Measurements from ENCODE around the gene MVD.

DNA sequence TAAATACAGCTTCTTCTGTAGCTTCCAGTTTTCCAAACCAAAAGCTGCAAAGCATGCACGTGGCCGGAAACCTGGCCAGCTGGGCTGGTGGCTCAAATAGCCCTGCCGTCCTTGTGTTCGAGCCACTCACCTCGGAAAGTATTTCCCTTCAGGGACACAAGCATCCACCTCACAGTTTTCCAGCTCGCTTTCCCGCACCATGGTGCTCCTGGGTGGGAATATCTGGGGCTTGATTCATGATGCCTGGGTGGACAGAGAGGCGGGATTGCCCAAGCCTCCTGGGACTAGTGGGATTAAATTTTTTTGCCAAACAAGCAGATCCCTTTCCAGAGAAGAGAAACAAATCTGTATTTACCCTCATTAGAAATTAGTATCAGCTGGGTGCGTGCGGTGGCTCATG is 7.1 kb upstream of the MVD start:
- TF ChIP-seq POLR2A (IDR thresholded peaks at IDR 0.05) (no peak), CTCF (IDR thresholded peaks at IDR 0.05) (no peak), POLR2AphosphoS5 (IDR thresholded peaks at IDR 0.05) (no peak)
